GM19043 (cell line): ENCODE measurements around the gene MMAB.

ENCODE experiments used
- ATAC-seq: cut with Tn5 transposase; IDR thresholded peaks from one replicate; pipeline ENCODE4 v1.9.1; 2021; ENCODE audit warnings: low read depth; ENCODE audit not compliant: unreplicated experiment

The MMAB gene

GRCh38 chr12:109519787-109520186 lies 53.5 kb downstream of the MMAB start:
- ATAC-seq = no peak

GRCh38 chr12:109518820-109519665 lies 54.3 kb downstream of the MMAB start:
- no peak for ATAC-seq

GRCh38 chr12:109517619-109518018 lies 55.7 kb downstream of the MMAB start:
- ATAC-seq = no peak

DNA sequence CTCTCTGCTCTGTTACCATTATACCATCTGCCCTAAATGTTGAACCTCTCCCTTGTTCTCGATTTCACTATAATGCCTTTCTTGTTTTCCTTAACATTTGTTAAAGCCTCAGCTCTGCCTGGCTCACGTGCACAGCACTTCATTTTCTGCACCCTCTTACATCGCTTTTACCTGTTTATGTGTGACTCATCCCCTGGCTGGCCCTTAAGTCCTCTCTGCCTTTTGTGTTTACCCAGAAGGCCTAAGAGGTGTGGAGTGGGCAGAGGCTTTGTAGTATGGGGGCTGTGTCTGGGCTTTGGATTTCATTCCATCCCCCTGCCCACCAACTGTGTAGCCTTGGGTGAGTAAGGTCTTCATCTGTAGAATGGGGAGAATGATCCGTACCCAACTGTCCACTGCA lies 59.3 kb downstream of the MMAB start:
- no peak for ATAC-seq

- no peak for ATAC-seq
Observed at GRCh38 chr12:109513051-109513450, 60.3 kb downstream of the MMAB start.

- ATAC-seq = no peak
Observed at GRCh38 chr12:109512608-109513007, 60.7 kb downstream of the MMAB start.

DNA sequence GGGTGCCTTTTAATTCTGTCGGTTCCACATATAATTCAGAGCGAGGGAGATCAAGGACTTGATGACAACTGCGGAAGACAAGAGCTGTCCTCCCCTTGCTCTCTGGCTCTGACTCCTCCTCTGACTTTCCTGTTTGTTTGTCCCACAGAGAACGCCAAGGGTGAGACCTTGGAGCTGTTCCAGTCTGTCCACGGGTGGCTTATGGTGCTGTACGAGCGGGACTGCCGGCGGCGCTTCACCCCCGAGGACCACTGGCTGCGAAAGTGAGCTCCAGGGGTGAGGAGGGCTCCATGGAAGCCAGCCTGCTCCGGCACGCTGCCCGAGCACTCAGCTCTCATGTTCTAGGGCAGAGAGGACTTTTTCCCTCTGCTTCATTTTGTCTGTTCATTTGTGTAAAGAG lies 63.1 kb downstream of the MMAB start:
- ATAC-seq = no peak

DNA sequence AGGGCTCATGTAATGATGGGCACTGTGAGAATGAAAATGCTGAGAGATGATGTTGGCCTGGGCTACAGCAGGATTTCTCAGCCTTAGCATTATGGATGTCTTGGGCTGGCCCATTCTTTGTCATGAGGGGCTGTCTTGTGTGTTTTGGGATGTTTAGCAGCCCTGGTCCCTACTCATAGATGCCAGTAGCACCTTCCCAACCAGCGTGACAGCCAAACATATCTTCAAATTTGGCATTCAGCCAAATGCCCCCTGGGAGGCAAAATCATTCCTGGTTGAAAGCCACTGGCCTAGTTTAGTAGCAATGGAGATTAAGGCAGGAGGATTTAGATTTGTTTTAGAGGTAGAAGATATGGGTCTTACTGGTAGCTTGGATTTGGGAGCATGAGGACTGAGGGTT lies 69.2 kb downstream of the MMAB start:
- no peak for ATAC-seq
